ENCODE results near the gene PHF12. TPM values are rescaled to one million over a fixed set of nuclear protein-coding genes. Genes with fewer than 3 reads are reported as not detected.

Gene PHF12
- total RNA-seq, 1 donor from 2014 or later, result 56.1 TPM

DNA sequence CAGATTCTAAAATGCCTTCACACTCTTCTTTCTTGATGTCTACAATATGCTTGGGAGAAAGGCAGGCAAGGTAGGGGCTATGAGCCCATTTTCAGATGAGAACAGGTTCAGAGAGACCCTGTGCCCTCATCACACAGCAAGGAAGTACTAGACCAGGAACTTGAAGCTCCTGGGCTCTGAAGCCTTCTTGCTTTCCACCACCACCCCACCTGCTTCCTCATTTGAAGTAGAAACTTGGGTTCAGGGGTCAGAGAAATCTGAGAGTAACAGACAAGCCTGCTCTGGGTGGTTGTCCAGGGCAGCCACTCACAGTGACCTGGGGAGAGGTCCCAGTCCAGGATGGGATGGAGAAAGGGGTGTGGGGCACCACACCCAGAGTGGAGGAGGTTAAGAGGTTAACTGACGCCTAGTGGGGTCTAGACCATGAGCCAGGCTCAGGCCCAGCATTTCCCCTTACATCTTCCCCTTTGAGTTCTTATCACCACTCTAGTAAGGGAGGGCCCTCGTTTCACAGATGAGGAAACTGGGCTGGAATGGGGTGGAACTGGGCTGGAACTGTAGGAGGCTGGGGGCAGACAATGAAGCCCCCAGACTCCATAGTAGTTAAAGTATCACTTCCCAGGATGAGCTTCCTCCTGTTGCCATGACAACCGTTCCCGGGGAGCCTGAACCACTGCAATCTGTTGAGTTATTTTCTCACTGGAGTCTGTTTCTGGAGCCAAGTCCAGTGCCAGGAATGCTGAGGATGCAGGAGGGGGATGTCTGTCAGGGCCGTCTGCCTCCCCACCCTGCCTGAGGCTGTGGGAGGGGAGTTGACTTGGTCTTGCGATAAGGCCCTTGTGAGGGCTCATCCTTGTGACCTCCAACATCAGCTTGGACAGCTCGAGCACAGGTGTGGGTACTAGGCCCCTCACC lies 16.2 kb upstream of the PHF12 start:
- H3K36me3 Mint-ChIP-seq (ENCODE audit: low read depth, unreplicated experiment), result no peaks in the 10 kb centered on the region
- H3K4me1 Mint-ChIP-seq (ENCODE audit: unreplicated experiment), result peaks cover 4% of the 10 kb centered on the region
- H3K9me3 Mint-ChIP-seq (ENCODE audit: unreplicated experiment), result no peaks in the 10 kb centered on the region
- no peak overlapping the region for H3K4me3 Mint-ChIP-seq (ENCODE audit: unreplicated experiment)
- no peak overlapping the region for H3K27ac Mint-ChIP-seq (ENCODE audit: unreplicated experiment)
- H3K27me3 Mint-ChIP-seq (ENCODE audit: unreplicated experiment), result peaks cover 10% of the 10 kb centered on the region
- DNase-seq (ENCODE audit: low spot score), result no peak
- TF ChIP-seq, protein P1, sequence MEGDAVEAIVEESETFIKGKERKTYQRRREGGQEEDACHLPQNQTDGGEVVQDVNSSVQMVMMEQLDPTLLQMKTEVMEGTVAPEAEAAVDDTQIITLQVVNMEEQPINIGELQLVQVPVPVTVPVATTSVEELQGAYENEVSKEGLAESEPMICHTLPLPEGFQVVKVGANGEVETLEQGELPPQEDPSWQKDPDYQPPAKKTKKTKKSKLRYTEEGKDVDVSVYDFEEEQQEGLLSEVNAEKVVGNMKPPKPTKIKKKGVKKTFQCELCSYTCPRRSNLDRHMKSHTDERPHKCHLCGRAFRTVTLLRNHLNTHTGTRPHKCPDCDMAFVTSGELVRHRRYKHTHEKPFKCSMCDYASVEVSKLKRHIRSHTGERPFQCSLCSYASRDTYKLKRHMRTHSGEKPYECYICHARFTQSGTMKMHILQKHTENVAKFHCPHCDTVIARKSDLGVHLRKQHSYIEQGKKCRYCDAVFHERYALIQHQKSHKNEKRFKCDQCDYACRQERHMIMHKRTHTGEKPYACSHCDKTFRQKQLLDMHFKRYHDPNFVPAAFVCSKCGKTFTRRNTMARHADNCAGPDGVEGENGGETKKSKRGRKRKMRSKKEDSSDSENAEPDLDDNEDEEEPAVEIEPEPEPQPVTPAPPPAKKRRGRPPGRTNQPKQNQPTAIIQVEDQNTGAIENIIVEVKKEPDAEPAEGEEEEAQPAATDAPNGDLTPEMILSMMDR (IDR thresholded peaks at IDR 0.05; ENCODE audit: unreplicated experiment), result no peak

DNA sequence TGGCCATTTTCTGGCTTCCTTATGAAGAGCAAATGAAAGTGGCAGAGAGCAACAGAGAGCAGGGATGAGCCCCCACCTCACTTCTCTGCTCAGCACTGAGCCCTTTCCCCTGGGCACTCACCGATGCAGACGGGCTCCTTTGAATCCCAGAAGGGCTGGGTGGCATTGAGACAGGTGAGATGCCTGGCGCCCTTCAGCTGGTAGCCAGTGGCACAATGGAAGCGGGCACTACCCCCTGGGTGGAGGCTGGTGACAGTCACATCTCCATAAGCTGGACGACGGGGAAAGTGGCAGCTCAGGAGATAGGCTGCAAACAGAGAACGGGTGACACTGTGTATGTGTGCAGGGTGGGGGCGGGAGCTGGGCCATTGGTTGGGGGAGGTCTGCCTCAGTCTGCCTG lies 12.5 kb upstream of the PHF12 start:
- Mint-ChIP-seq H3K9me3 (ENCODE audit: unreplicated experiment) (no peaks in the 10 kb centered on the region), H3K36me3 (ENCODE audit: low read depth, unreplicated experiment) (no peaks in the 10 kb centered on the region), H3K4me1 (ENCODE audit: unreplicated experiment) (peaks cover 3% of the 10 kb centered on the region), H3K4me3 (ENCODE audit: unreplicated experiment) (no peak overlapping the region), H3K27ac (ENCODE audit: unreplicated experiment) (no peak overlapping the region), H3K27me3 (ENCODE audit: unreplicated experiment) (peaks cover 6% of the 10 kb centered on the region)
- no peak for DNase-seq (ENCODE audit: low spot score)
- TF ChIP-seq, protein P1 (IDR thresholded peaks at IDR 0.05; ENCODE audit: unreplicated experiment), result no peak

DNA sequence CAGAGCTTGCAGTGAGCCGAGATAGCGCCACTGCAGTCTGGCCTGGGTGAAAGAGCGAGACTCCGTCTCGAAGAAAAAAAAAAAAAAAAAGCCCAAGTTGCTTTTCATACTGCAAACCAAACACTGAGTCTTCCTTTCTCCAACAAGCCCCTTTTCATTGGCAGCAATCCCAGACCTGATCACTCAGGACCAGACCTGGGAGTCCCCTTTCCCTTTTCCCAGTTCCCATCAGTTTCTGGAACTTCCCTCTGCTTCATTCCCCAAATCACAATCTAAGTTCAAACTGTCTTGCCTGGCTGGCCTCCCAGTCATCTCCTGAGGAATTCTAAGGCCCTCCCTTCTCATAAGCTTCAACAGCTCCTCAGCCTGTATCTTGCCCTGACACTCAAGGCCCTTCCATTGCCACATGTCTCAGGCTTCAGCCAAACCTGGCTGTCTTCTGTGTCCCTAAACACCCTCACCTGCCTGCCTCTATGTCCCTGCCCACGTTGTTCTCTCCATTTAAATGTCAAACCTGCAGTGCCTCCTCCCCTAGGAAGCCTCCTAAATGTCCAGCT lies 11.8 kb upstream of the PHF12 start:
- peaks cover 6% of the 10 kb centered on the region for H3K27me3 Mint-ChIP-seq (ENCODE audit: unreplicated experiment)
- H3K36me3 Mint-ChIP-seq (ENCODE audit: low read depth, unreplicated experiment), result no peaks in the 10 kb centered on the region
- no peaks in the 10 kb centered on the region for H3K9me3 Mint-ChIP-seq (ENCODE audit: unreplicated experiment)
- TF ChIP-seq, protein P1 (IDR thresholded peaks at IDR 0.05; ENCODE audit: unreplicated experiment), result no peak
- DNase-seq (ENCODE audit: low spot score), result no peak
- no peaks in the 10 kb centered on the region for H3K4me1 Mint-ChIP-seq (ENCODE audit: unreplicated experiment)
- H3K27ac Mint-ChIP-seq (ENCODE audit: unreplicated experiment), result no peak overlapping the region
- no peak overlapping the region for H3K4me3 Mint-ChIP-seq (ENCODE audit: unreplicated experiment)

DNA sequence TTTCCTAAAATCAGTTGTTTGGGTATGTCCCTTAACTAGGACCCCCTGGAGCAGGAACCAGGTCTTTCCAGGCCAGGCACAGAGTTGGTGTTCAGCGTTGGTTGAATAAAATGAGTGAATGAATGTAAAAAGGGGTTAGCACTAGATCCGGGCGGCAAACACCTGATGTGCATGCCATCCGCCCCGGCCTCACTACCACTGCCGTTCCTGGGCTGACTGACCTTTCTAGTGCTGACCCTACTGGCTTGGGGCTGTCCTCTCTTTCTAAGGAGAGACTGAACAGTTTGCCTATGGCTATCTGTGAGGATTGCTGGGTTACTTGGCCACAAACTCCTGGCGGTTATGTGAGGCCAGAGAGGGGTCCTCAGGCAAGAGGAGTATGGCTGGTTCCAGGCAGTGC lies 10.1 kb upstream of the PHF12 start:
- TF ChIP-seq, protein P1 (IDR thresholded peaks at IDR 0.05; ENCODE audit: unreplicated experiment), result no peak
- Mint-ChIP-seq H3K36me3 (ENCODE audit: low read depth, unreplicated experiment) (no peaks in the 10 kb centered on the region), H3K27me3 (ENCODE audit: unreplicated experiment) (peaks cover 6% of the 10 kb centered on the region), H3K4me3 (ENCODE audit: unreplicated experiment) (no peak overlapping the region), H3K9me3 (ENCODE audit: unreplicated experiment) (no peaks in the 10 kb centered on the region), H3K27ac (ENCODE audit: unreplicated experiment) (no peak overlapping the region), H3K4me1 (ENCODE audit: unreplicated experiment) (no peaks in the 10 kb centered on the region)
- DNase-seq (ENCODE audit: low spot score), result no peak

Data from endothelial cell (in vitro differentiated cells).